Measurements from ENCODE around the gene TRAPPC2B. TPM values are rescaled to one million over a fixed set of nuclear protein-coding genes. Genes with fewer than 3 reads are reported as not detected.

The TRAPPC2B gene
- total RNA-seq, 1 donor from 2014 or later = 13.4 TPM

GRCh38 chr19:57410877-57411671, 47.7 kb downstream of the TRAPPC2B start, which contains the start of gene ZNF17:
Gene ZNF17, plus strand, starts transcription at chr19:57411161. Its CDS starts 2,455 bp downstream, at chr19:57413616.
- Mint-ChIP-seq H3K27me3 (ENCODE audit: unreplicated experiment) (no peaks in the 10 kb centered on the region), H3K36me3 (ENCODE audit: unreplicated experiment) (peaks cover 25% of the 10 kb centered on the region), H3K4me1 (ENCODE audit: unreplicated experiment) (peaks cover 18% of the 10 kb centered on the region), H3K27ac (ENCODE audit: unreplicated experiment) (peak within 1 kb of the TSS; percentile 81), H3K9me3 (ENCODE audit: unreplicated experiment) (peaks cover 8% of the 10 kb centered on the region), H3K4me3 (ENCODE audit: unreplicated experiment) (peak within 1 kb of the TSS; percentile 90)
- no peak for TF ChIP-seq CTCF (IDR thresholded peaks at IDR 0.05)
- DNase-seq (ENCODE audit: extremely low spot score, unreplicated experiment) = peak; percentile 94

Other genes with a start within 250 kb of the TRAPPC2B start
- not detected in 2 replicates for gene USP29, start 243.6 kb upstream of the TRAPPC2B start, total RNA-seq
- gene ZIM3, start 218.3 kb upstream of the TRAPPC2B start, total RNA-seq = not detected in 2 replicates
- gene DUXA, start 196.1 kb upstream of the TRAPPC2B start, total RNA-seq = not detected in 2 replicates
- gene ZNF264, start 172.1 kb upstream of the TRAPPC2B start, total RNA-seq = 34.2 and 36.8 TPM in 2 replicates
- 0.86 and 0.94 TPM in 2 replicates for gene AURKC, start 132.5 kb upstream of the TRAPPC2B start, total RNA-seq
- gene ZNF805, start 122.9 kb upstream of the TRAPPC2B start, total RNA-seq = 23.7 and 24.5 TPM in 2 replicates
- 85.1 and 86.1 TPM in 2 replicates for gene ZNF460, start 83.1 kb upstream of the TRAPPC2B start, total RNA-seq
- gene ZNF543, start 43.1 kb upstream of the TRAPPC2B start, total RNA-seq = 7.1 and 7.3 TPM in 2 replicates
- 9.5 and 11.0 TPM in 2 replicates for gene ZNF304, start 12.3 kb upstream of the TRAPPC2B start, total RNA-seq
- gene ZNF547, start within 50 bp of the TRAPPC2B start, total RNA-seq = 3.4 and 5.5 TPM in 2 replicates
- 18.3 and 19.8 TPM in 2 replicates for gene ZNF548, start 26.3 kb downstream of the TRAPPC2B start, total RNA-seq
- 12.4 and 12.7 TPM in 2 replicates for gene ZNF17, start 47.6 kb downstream of the TRAPPC2B start, total RNA-seq
- gene ZNF749, start 71.8 kb downstream of the TRAPPC2B start, total RNA-seq = 9.4 and 9.5 TPM in 2 replicates
- 0.62 and 0.68 TPM in 2 replicates for gene VN1R1, start 93.6 kb downstream of the TRAPPC2B start, total RNA-seq
- 10.4 and 10.8 TPM in 2 replicates for gene ZNF772, start 114.0 kb downstream of the TRAPPC2B start, total RNA-seq
- 11.8 and 13.5 TPM in 2 replicates for gene ZNF419, start 124.2 kb downstream of the TRAPPC2B start, total RNA-seq
- gene ZNF773, start 136.4 kb downstream of the TRAPPC2B start, total RNA-seq = 7.4 and 8.4 TPM in 2 replicates
- 7.3 and 9.0 TPM in 2 replicates for gene ZNF549, start 163.8 kb downstream of the TRAPPC2B start, total RNA-seq
- gene ZNF550, start 196.3 kb downstream of the TRAPPC2B start, total RNA-seq = 10.3 and 11.0 TPM in 2 replicates
- gene ZNF416, start 215.4 kb downstream of the TRAPPC2B start, total RNA-seq = 6.5 and 6.8 TPM in 2 replicates
- 6.8 and 7.1 TPM in 2 replicates for gene ZIK1, start 220.6 kb downstream of the TRAPPC2B start, total RNA-seq
- 2.4 and 2.8 TPM in 2 replicates for gene ZNF530, start 236.3 kb downstream of the TRAPPC2B start, total RNA-seq

Measured in osteocyte (in vitro differentiated cells).